SK-N-SH (cell line): ENCODE data around the gene PDE11A. TPM values are rescaled to one million over a fixed set of nuclear protein-coding genes. Genes with fewer than 3 reads are reported as not detected.

Source experiments
- CTCF ChIA-PET: fragments of 300-600, 350-600 bp; formaldehyde crosslinking; extraction: SDS; loops from one replicate; lab custom pipeline; 2021; lab: Yijun Ruan, JAX
- POLR2A ChIA-PET: fragments of 350-600 bp; sonication (Branson Sonifier 250); formaldehyde crosslinking; extraction: SDS; loops from one replicate; lab custom pipeline; 2020; ENCODE audit warnings: antibody characterized with exemption, inconsistent platforms; lab: Yijun Ruan, JAX
- DNase-seq: peaks from one replicate; pipeline ENCODE4 v3.0.0; 2012
- H2AFZ ChIP-seq: fragments of 200-600 bp; sonication (generic); 2 replicates; pipeline ENCODE4 v1.8.1; 2016; ENCODE audit warnings: antibody characterized with exemption, mild to moderate bottlenecking, low read depth
- H3F3A ChIP-seq: fragments of 200-600 bp; sonication (generic); replicated peaks from 2 replicates; pipeline ENCODE3; 2016; ENCODE audit warnings: antibody characterized with exemption, mild to moderate bottlenecking; ENCODE audit not compliant: insufficient read depth
- H3K27ac ChIP-seq, 2 experiments: fragments of 200-500 bp in 1 of 2; fragments of 200-600 bp in 1 of 2; sonication (Bioruptor generic) in 1 of 2; sonication (generic), shearing (Covaris generic) in 1 of 2; 2 replicates each; pipeline versions ENCODE4 v1.5.1 to v1.6.1; 2014 to 2016; ENCODE audit warnings: low read depth in 2 of 2, inconsistent platforms in 1 of 2, low read length in 1 of 2, mild to moderate bottlenecking in 1 of 2, mixed read lengths in 1 of 2
- H3K27me3 ChIP-seq: fragments of 200-600 bp; sonication (generic), shearing (Covaris generic); 2 replicates; pipeline ENCODE4 v1.6.1; 2016; ENCODE audit warnings: mixed run types; ENCODE audit not compliant: insufficient read depth
- H3K36me3 ChIP-seq, 2 experiments: fragments of 200-500 bp in 1 of 2; fragments of 200-600 bp in 1 of 2; sonication (Bioruptor generic) in 1 of 2; sonication (generic) in 1 of 2; replicated peaks in 1 of 2; 2 replicates each; pipeline versions ENCODE3 to v1.5.1; 2014 to 2016; ENCODE audit warnings: low read length in 1 of 2, mild to moderate bottlenecking in 1 of 2; ENCODE audit not compliant: insufficient read depth in 2 of 2, control insufficient read depth in 1 of 2
- H3K4me1 ChIP-seq, 2 experiments: fragments of 200-500 bp in 1 of 2; fragments of 200-600 bp in 1 of 2; sonication (Bioruptor generic) in 1 of 2; sonication (generic), shearing (Covaris generic) in 1 of 2; 2 replicates each; pipeline versions ENCODE4 v1.5.1 to v1.6.1; 2014 to 2016; ENCODE audit warnings: low read depth in 1 of 2, low read length in 1 of 2, mixed run types in 1 of 2; ENCODE audit not compliant: insufficient read depth in 2 of 2, control insufficient read depth in 1 of 2
- H3K4me2 ChIP-seq: fragments of 200-600 bp; sonication (generic), shearing (Covaris generic); 2 replicates; pipeline ENCODE4 v1.6.1; 2017; ENCODE audit warnings: mixed run types
- H3K4me3 ChIP-seq, 2 experiments: fragments of 200-500 bp in 1 of 2; fragments of 200-600 bp in 1 of 2; sonication (Bioruptor generic) in 1 of 2; sonication (generic), shearing (Covaris generic) in 1 of 2; 2 replicates each; pipeline versions ENCODE4 v1.5.1 to v1.8.1; 2014 to 2016; ENCODE audit warnings: low read depth in 2 of 2, inconsistent platforms in 1 of 2, low read length in 1 of 2, mild to moderate bottlenecking in 1 of 2, mixed read lengths in 1 of 2, moderate library complexity in 1 of 2
- H3K79me2 ChIP-seq: fragments of 200-600 bp; sonication (generic); 2 replicates; pipeline ENCODE4 v1.8.1; 2017; ENCODE audit warnings: mild to moderate bottlenecking; ENCODE audit not compliant: insufficient read depth
- H3K9ac ChIP-seq: fragments of 200-600 bp; sonication (generic); 2 replicates; pipeline ENCODE4 v1.6.1; 2017; ENCODE audit warnings: mixed run types
- H3K9me2 ChIP-seq: fragments of 200-600 bp; sonication (generic); 2 replicates; pipeline ENCODE4 v1.6.1; 2017; ENCODE audit warnings: mixed run types
- H3K9me3 ChIP-seq: fragments of 200-600 bp; sonication (generic); 2 replicates; pipeline ENCODE4 v1.6.1; 2017; ENCODE audit warnings: mixed run types, mild to moderate bottlenecking, moderate library complexity
- H4K20me1 ChIP-seq: fragments of 200-600 bp; sonication (generic); 2 replicates; pipeline ENCODE4 v1.6.1; 2017; ENCODE audit warnings: mild to moderate bottlenecking, mixed run types; ENCODE audit not compliant: insufficient read depth
- CTCF ChIP-seq: fragments of 200-600 bp; sonication (generic); IDR thresholded peaks from 2 replicates; pipeline ENCODE4 v1.6.1; 2017; ENCODE audit warnings: antibody characterized with exemption, mild to moderate bottlenecking, moderate library complexity
- FOSL2 ChIP-seq: IDR thresholded peaks from 2 replicates; pipeline ENCODE4 v1.4.0; 2012; ENCODE audit warnings: low read depth, mild to moderate bottlenecking, moderate library complexity, borderline replicate concordance
- FOXJ3 ChIP-seq: sonication (generic); formaldehyde crosslinking; IDR thresholded peaks from 2 replicates; pipeline ENCODE4 v1.5.1; 2020; ENCODE audit warnings: mild to moderate bottlenecking, missing genetic modification reagents
- FOXM1 ChIP-seq: IDR thresholded peaks from 2 replicates; pipeline ENCODE4 v1.4.0; 2012; ENCODE audit warnings: low read depth, mild to moderate bottlenecking
- IRF3 ChIP-seq: fragments of 150-350 bp; IDR thresholded peaks from 2 replicates; pipeline ENCODE4 v1.6.1; 2016; ENCODE audit warnings: mild to moderate bottlenecking, low read depth, low read length
- JUND ChIP-seq: IDR thresholded peaks from 2 replicates; pipeline ENCODE4 v1.4.0; 2012
- MAX ChIP-seq: IDR thresholded peaks from 2 replicates; pipeline ENCODE4 v1.4.0; 2012; ENCODE audit warnings: low read depth
- NRF1 ChIP-seq: IDR thresholded peaks from 2 replicates; pipeline ENCODE4 v1.6.1; 2012; ENCODE audit warnings: low read depth, mild to moderate bottlenecking, low read length
- REST ChIP-seq: IDR thresholded peaks from 2 replicates; pipeline ENCODE4 v1.6.1; 2012; ENCODE audit warnings: mild to moderate bottlenecking, low read depth, low read length, moderate library complexity
- RFX5 ChIP-seq: IDR thresholded peaks from 2 replicates; pipeline ENCODE4 v1.6.1; 2012; ENCODE audit warnings: mild to moderate bottlenecking, improper control_type of control experiment, low read length
- USF2 ChIP-seq: fragments of 150-350 bp; IDR thresholded peaks from 2 replicates; pipeline ENCODE4 v1.6.1; 2017; ENCODE audit warnings: antibody characterized with exemption, low read length, low read depth, borderline replicate concordance
- WGBS: methylation state at CpG from one replicate; pipeline ENCODE4 v1.1.6; 2017; ENCODE audit warnings: low lambda C conversion rate; 5-methylcytosine and 5-hydroxymethylcytosine counted together
- polyA plus RNA-seq, 3 experiments: library from polyadenylated mRNA; depleted of rRNA; stranded (reverse); fragments of >200 nt; gene quantifications; 2 replicates each; pipeline ENCODE4 v1.2.3, GENCODE V29; 2012

The PDE11A gene
- polyA plus RNA-seq, 1 of the 3 experiments (the other 2 are of a cell fraction): 0.10 TPM

- no peaks in the 10 kb centered on the region for H3K9me2 ChIP-seq
- WGBS: 93% methylated on average over 4 of the region's 4 CpGs
- no peaks in the 10 kb centered on the region for H3K9me3 ChIP-seq
- H3K4me1 ChIP-seq: peaks cover 0 to 18% of the 10 kb centered on the region in 2 experiments; a peak in 3 of 4 replicates
- H2AFZ ChIP-seq: no peak overlapping the region
- TF ChIP-seq FOXJ3 (CRISPR knock-in tag) (no peak), IRF3 (no peak), REST (no peak), NRF1 (no peak), JUND (no peak), MAX (no peak), FOXM1 (no peak), CTCF (no peak), FOSL2 (no peak), USF2 (no peak), RFX5 (no peak)
- no peaks in the 10 kb centered on the region for H3K27me3 ChIP-seq
- H3K4me2 ChIP-seq: no peak overlapping the region
- H3K9ac ChIP-seq: no peak overlapping the region
- ChIA-PET POLR2A (no interaction called here), CTCF (interaction anchor here (1.1 to 3.7 kb wide), 4 partner anchors 11 to 451 kb away, joined by 3 to 15 read pairs (median 8); no protein-coding TSS in a partner anchor)
- no peaks in the 10 kb centered on the region for H3K79me2 ChIP-seq
- H3K36me3 ChIP-seq: no peaks in the 10 kb centered on the region
- no peak overlapping the region; a peak in 1 of 4 replicates for H3K27ac ChIP-seq
- no peaks in the 10 kb centered on the region for H3F3A ChIP-seq
- H3K4me3 ChIP-seq: no peak overlapping the region
- DNase-seq: no peak
- H4K20me1 ChIP-seq: no peaks in the 10 kb centered on the region
These were observed 456.5 kb downstream of the PDE11A start for GRCh38 chr2:177616066-177616465.
